ENCODE results near the gene CD55.

GRCh38 chr1:207283421-207283820 is 38.1 kb upstream of the CD55 start:
- no peak for TF ChIP-seq CTCF (IDR thresholded peaks at IDR 0.05)
- TF ChIP-seq USF2 (CRISPR knock-in tag; IDR thresholded peaks at IDR 0.05), result no peak
- TF ChIP-seq CREM (CRISPR knock-in tag; IDR thresholded peaks at IDR 0.05), result no peak
- no peak for TF ChIP-seq MAX (CRISPR knock-in tag; IDR thresholded peaks at IDR 0.05)
- no peak for TF ChIP-seq ZNF121 (CRISPR knock-in tag; IDR thresholded peaks at IDR 0.05)
- no peak for TF ChIP-seq FOXP4 (CRISPR knock-in tag; IDR thresholded peaks at IDR 0.05)
- TF ChIP-seq CREB1 (CRISPR knock-in tag; IDR thresholded peaks at IDR 0.05), result no peak
- TF ChIP-seq E2F4 (CRISPR knock-in tag; IDR thresholded peaks at IDR 0.05; ENCODE audit: borderline replicate concordance, low read depth), result no peak

Measured in WTC11 (cell line).